K562 (cell line): ENCODE data around the gene FGF23. TPM values are rescaled to one million over a fixed set of nuclear protein-coding genes. Genes with fewer than 3 reads are reported as not detected.

Experiments used
- ATAC-seq: fragments of 200-7000 bp; cut with Tn5 transposase; 3 replicates; pipeline ENCODE4 v1.9.1; 2020; ENCODE audit warnings: moderate library complexity
- BruUV-seq: library from RNA; stranded (reverse); fragments of 400-500 nt; replicated peaks from 2 replicates; lab custom pipeline; 2021; lab: Mats Ljungman, UMichigan
- CTCF ChIA-PET: fragments of 300-600 bp; formaldehyde crosslinking; extraction: SDS; loops from one replicate; lab custom pipeline; 2021; ENCODE audit warnings: low intra/inter-chr PET ratio; lab: Yijun Ruan, JAX
- POLR2A ChIA-PET: fragments of 300-600, 350-650 bp; sonication (Branson Sonifier 250); formaldehyde crosslinking; extraction: SDS; loops from one replicate; lab custom pipeline; 2021; ENCODE audit warnings: antibody characterized with exemption, inconsistent platforms; lab: Yijun Ruan, JAX
- DNase-seq, 4 experiments: peaks; one replicate each; pipeline versions ENCODE4 v3.0.0 to v3.0.0-alpha.2; 2011 to 2018; ENCODE audit warnings: low spot score in 3 of 4, mixed read lengths in 3 of 4; ENCODE audit errors: extremely low read depth in 1 of 4
- FAIRE-seq: peaks from 2 replicates; lab custom pipeline; 2011; peaks lifted over from hg19 to GRCh38; lab: Jason Lieb, UNC
- H2AFZ ChIP-seq: 2 replicates; pipeline ENCODE4 v1.6.0; 2011; ENCODE audit warnings: low read depth, low read length, control low read depth, inconsistent platforms
- H3K27ac ChIP-seq: fragments of 200-600 bp; 3 replicates; pipeline ENCODE4 v1.8.0; 2011; ENCODE audit warnings: low read depth, mild to moderate bottlenecking, control low read depth, inconsistent platforms, low read length, moderate library complexity, mixed read lengths; ENCODE audit errors: extremely low read depth
- H3K27me3 ChIP-seq, 2 experiments: fragments of 300-600 bp in 1 of 2; 2 replicates in 1 of 2; 3 replicates in 1 of 2; pipeline versions ENCODE4 v1.6.0 to v1.8.0; 2011; ENCODE audit warnings: inconsistent platforms in 2 of 2, low read length in 2 of 2, mild to moderate bottlenecking in 1 of 2, mixed read lengths in 1 of 2, moderate library complexity in 1 of 2; ENCODE audit not compliant: control insufficient read depth in 2 of 2, insufficient read depth in 2 of 2
- H3K36me3 ChIP-seq: fragments of 300-600 bp; 3 replicates; pipeline ENCODE4 v1.8.0; 2011; ENCODE audit warnings: mild to moderate bottlenecking, low read length, inconsistent platforms; ENCODE audit not compliant: control insufficient read depth, insufficient read depth
- H3K4me1 ChIP-seq, 2 experiments: fragments of 200-600 bp in 1 of 2; replicated peaks in 1 of 2; 2 replicates in 1 of 2; 3 replicates in 1 of 2; pipeline versions ENCODE4 v1.5.1 to v1.8.0; 2011; ENCODE audit warnings: inconsistent platforms in 2 of 2, low read length in 2 of 2, mild to moderate bottlenecking in 1 of 2, mixed read lengths in 1 of 2, moderate library complexity in 1 of 2; ENCODE audit not compliant: control insufficient read depth in 2 of 2, insufficient read depth in 2 of 2
- H3K4me2 ChIP-seq: 2 replicates; pipeline ENCODE4 v1.6.1; 2011; ENCODE audit warnings: low read length, control low read depth, inconsistent platforms, mixed read lengths; ENCODE audit not compliant: insufficient read depth
- H3K4me3 ChIP-seq: fragments of 200-600 bp; sonication (generic), shearing (Covaris generic); 2 replicates; pipeline ENCODE4 v1.5.1; 2016; ENCODE audit warnings: control low read depth, inconsistent platforms
- H3K79me2 ChIP-seq: fragments of 200-600 bp; 3 replicates; pipeline ENCODE4 v1.8.0; 2011; ENCODE audit warnings: low read length, inconsistent platforms; ENCODE audit not compliant: control insufficient read depth, insufficient read depth
- H3K9ac ChIP-seq, 2 experiments: 2 replicates each; pipeline versions ENCODE4 v1.6.0 to v1.6.1; 2011; ENCODE audit warnings: low read depth in 2 of 2, low read length in 2 of 2, control low read depth in 1 of 2, inconsistent platforms in 1 of 2, mild to moderate bottlenecking in 1 of 2, mixed read lengths in 1 of 2; ENCODE audit not compliant: insufficient read depth in 1 of 2
- H3K9me1 ChIP-seq: one replicate; pipeline ENCODE4 v1.6.0; 2011; ENCODE audit warnings: inconsistent platforms, mild to moderate bottlenecking, low read length, moderate library complexity; ENCODE audit not compliant: control insufficient read depth, insufficient read depth
- H3K9me3 ChIP-seq: replicated peaks from 2 replicates; pipeline ENCODE4 v1.5.1; 2011; ENCODE audit warnings: low read depth, low read length, inconsistent platforms; ENCODE audit not compliant: control insufficient read depth, insufficient read depth
- H4K20me1 ChIP-seq: replicated peaks from 2 replicates; pipeline ENCODE4 v1.6.1; 2011; ENCODE audit warnings: low read length, inconsistent platforms, mixed read lengths; ENCODE audit not compliant: control insufficient read depth, insufficient read depth
- ELF4 ChIP-seq: fragments of 450-650 bp; formaldehyde crosslinking; IDR thresholded peaks from 2 replicates; pipeline ENCODE4 v1.4.0; 2022; ENCODE audit warnings: missing genetic modification characterization
- RBFOX2 ChIP-seq: fragments of 200-400 bp; formaldehyde crosslinking; IDR thresholded peaks from 2 replicates; pipeline ENCODE4 v1.6.1; 2017; ENCODE audit warnings: low read depth, mild to moderate bottlenecking, low read length, moderate library complexity
- RBM14 ChIP-seq: fragments of 200-400 bp; formaldehyde crosslinking; IDR thresholded peaks from 2 replicates; pipeline ENCODE4 v1.6.1; 2018; ENCODE audit warnings: low read depth, mild to moderate bottlenecking, low read length, moderate library complexity, borderline replicate concordance; ENCODE audit not compliant: insufficient read depth
- STAT5A ChIP-seq: IDR thresholded peaks from 2 replicates; pipeline ENCODE4 v1.6.1; 2012; ENCODE audit warnings: low read length, inconsistent platforms, borderline replicate concordance
- XRCC3 ChIP-seq: fragments of 450-650 bp; IDR thresholded peaks from 2 replicates; pipeline ENCODE4 v1.6.1; 2017; ENCODE audit warnings: mild to moderate bottlenecking, moderate library complexity
- WGBS: fragments of 100-300 bp; shearing (Covaris generic); methylation state at CpG from one replicate; pipeline ENCODE4 v1.1.6; 2016; ENCODE audit warnings: low coverage, mixed read lengths; ENCODE audit not compliant: insufficient coverage; ENCODE audit errors: missing lambda C conversion rate; 5-methylcytosine and 5-hydroxymethylcytosine counted together
- in situ Hi-C: fragments of 300-500 bp; cut with MboI; formaldehyde crosslinking; loops from 4 replicates; pipeline ENCODE4 v1.15.0; 2018; ENCODE audit warnings: inconsistent platforms, mixed read lengths
- intact Hi-C: fragments of 100-400 bp; cut with micrococcal nuclease; formaldehyde crosslinking; loops from 2 replicates; pipeline ENCODE4 v1.14.2; 2022
- polyA plus RNA-seq, 8 experiments: library from polyadenylated mRNA; depleted of rRNA in 4 of 8; stranded (reverse) in 5 of 8; unstranded in 3 of 8; fragments of >200 nt; fragmentation: Nextera tagmentation in 2 of 8; fragmentation: Illumina TruSeq in 1 of 8; extraction: Ambion mirVana in 2 of 8; extraction: Trizol in 1 of 8; gene quantifications; 2 replicates each; pipeline versions ENCODE4 v1.2.1 to v1.2.3, GENCODE V29; 2011 to 2014; ENCODE audit warnings: inconsistent platforms in 1 of 8, missing spikeins in 1 of 8
- total RNA-seq, 7 experiments: library from RNA; depleted of rRNA in 6 of 7; stranded (reverse); fragments of >200 nt in 6 of 7; fragmentation: Illumina TruSeq in 2 of 7; extraction: Trizol in 2 of 7; gene quantifications; 2 replicates each; pipeline versions ENCODE4 v1.2.1 to v1.2.3, GENCODE V29; 2011 to 2021; ENCODE audit warnings: low replicate concordance in 1 of 7
- TF ChIP-seq, protein P1 (sequence below), 3 experiments: IDR thresholded peaks in 2 of 3; conservative IDR thresholded peaks in 1 of 3; 2 replicates each; pipeline ENCODE4 v1.5.1; 2011 to 2012; ENCODE audit warnings: low read length in 3 of 3, mild to moderate bottlenecking in 3 of 3, control low read depth in 2 of 3, improper control_type of control experiment in 1 of 3, inconsistent platforms in 1 of 3, low read depth in 1 of 3, mixed read lengths in 1 of 3, moderate library complexity in 1 of 3; ENCODE audit not compliant: insufficient read depth in 2 of 3
- TF ChIP-seq, protein P2 (sequence below): sonication (generic); formaldehyde crosslinking; IDR thresholded peaks from 2 replicates; pipeline ENCODE4 v1.8.1; 2023; ENCODE audit warnings: mild to moderate bottlenecking, missing genetic modification reagents, moderate library complexity
- TF ChIP-seq, protein P3 (sequence below): sonication (generic); formaldehyde crosslinking; IDR thresholded peaks from 2 replicates; pipeline ENCODE4 v1.8.1; 2023; ENCODE audit warnings: missing genetic modification reagents, mild to moderate bottlenecking, borderline replicate concordance

The FGF23 gene
- total and polyA plus RNA-seq, 9 of the 15 experiments (the other 6 are each of a cell fraction or from before 2014, with no cell fraction given) = 0.38 TPM; not detected in 8

DNA sequence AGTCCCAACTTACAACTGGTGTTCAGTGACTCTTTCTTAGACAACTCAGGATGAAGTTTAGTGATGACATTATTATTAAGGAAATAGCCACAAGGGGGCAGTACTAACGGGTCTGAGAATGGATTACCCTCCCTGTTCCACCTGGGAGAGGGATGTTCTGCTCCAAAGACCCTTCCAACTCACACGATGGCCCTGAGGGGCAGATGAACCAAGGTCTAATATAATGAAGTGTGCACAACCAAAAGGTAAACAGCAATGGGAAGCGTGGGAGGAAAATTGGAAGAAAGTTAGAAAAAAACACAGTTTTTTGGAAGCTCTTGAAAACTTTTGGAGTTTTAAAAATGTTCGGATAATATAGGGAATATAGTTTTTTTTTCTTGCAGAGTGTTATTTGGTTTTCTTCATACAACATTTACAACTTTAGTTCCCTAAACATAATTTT is 42.1 kb upstream of the FGF23 start (continued):
- TF ChIP-seq, protein P1, sequence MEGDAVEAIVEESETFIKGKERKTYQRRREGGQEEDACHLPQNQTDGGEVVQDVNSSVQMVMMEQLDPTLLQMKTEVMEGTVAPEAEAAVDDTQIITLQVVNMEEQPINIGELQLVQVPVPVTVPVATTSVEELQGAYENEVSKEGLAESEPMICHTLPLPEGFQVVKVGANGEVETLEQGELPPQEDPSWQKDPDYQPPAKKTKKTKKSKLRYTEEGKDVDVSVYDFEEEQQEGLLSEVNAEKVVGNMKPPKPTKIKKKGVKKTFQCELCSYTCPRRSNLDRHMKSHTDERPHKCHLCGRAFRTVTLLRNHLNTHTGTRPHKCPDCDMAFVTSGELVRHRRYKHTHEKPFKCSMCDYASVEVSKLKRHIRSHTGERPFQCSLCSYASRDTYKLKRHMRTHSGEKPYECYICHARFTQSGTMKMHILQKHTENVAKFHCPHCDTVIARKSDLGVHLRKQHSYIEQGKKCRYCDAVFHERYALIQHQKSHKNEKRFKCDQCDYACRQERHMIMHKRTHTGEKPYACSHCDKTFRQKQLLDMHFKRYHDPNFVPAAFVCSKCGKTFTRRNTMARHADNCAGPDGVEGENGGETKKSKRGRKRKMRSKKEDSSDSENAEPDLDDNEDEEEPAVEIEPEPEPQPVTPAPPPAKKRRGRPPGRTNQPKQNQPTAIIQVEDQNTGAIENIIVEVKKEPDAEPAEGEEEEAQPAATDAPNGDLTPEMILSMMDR (IDR thresholded peaks at IDR 0.05 in 2 of 3, conservative IDR thresholded peaks at IDR 0.05 in 1 of 3; ENCODE audit: insufficient read depth in 2 of 3, low read depth in 1 of 3, low read length in 3 of 3) = peak; percentile 44 to 60 (median 52); a peak in 5 of 6 replicates
- no peak for TF ChIP-seq STAT5A

DNA sequence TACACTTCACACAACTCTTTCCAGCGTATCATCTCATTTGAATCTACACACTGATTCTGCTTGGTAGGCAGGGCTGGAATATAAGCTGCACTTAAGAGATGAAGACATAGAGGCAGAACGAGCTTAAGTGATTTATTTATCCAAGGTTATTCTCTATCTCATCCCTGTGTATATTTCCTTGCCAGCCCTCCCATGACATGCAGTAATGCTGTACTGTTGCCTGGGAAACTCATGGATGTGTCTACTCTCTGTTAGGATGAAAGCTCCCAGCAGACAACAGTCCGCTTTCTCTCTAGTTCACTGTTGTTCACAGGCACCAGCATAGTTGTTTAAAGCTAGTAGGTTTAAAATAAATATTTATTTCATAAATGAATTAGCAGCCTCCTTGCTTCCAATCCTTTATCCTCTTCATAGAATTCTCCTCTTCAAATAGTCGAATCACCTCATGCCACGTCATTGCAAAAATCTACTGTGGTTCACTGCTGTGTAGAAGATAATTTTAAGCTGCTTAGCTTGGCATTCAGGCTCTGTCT is 40.7 kb upstream of the FGF23 start:
- FAIRE-seq = no peak
- TF ChIP-seq, protein P2, sequence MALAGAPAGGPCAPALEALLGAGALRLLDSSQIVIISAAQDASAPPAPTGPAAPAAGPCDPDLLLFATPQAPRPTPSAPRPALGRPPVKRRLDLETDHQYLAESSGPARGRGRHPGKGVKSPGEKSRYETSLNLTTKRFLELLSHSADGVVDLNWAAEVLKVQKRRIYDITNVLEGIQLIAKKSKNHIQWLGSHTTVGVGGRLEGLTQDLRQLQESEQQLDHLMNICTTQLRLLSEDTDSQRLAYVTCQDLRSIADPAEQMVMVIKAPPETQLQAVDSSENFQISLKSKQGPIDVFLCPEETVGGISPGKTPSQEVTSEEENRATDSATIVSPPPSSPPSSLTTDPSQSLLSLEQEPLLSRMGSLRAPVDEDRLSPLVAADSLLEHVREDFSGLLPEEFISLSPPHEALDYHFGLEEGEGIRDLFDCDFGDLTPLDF (CRISPR knock-in tag) = no peak
- TF ChIP-seq RBM14 (no peak), XRCC3 (no peak), RBFOX2 (no peak), ELF4 (no peak)
- TF ChIP-seq, protein P3, sequence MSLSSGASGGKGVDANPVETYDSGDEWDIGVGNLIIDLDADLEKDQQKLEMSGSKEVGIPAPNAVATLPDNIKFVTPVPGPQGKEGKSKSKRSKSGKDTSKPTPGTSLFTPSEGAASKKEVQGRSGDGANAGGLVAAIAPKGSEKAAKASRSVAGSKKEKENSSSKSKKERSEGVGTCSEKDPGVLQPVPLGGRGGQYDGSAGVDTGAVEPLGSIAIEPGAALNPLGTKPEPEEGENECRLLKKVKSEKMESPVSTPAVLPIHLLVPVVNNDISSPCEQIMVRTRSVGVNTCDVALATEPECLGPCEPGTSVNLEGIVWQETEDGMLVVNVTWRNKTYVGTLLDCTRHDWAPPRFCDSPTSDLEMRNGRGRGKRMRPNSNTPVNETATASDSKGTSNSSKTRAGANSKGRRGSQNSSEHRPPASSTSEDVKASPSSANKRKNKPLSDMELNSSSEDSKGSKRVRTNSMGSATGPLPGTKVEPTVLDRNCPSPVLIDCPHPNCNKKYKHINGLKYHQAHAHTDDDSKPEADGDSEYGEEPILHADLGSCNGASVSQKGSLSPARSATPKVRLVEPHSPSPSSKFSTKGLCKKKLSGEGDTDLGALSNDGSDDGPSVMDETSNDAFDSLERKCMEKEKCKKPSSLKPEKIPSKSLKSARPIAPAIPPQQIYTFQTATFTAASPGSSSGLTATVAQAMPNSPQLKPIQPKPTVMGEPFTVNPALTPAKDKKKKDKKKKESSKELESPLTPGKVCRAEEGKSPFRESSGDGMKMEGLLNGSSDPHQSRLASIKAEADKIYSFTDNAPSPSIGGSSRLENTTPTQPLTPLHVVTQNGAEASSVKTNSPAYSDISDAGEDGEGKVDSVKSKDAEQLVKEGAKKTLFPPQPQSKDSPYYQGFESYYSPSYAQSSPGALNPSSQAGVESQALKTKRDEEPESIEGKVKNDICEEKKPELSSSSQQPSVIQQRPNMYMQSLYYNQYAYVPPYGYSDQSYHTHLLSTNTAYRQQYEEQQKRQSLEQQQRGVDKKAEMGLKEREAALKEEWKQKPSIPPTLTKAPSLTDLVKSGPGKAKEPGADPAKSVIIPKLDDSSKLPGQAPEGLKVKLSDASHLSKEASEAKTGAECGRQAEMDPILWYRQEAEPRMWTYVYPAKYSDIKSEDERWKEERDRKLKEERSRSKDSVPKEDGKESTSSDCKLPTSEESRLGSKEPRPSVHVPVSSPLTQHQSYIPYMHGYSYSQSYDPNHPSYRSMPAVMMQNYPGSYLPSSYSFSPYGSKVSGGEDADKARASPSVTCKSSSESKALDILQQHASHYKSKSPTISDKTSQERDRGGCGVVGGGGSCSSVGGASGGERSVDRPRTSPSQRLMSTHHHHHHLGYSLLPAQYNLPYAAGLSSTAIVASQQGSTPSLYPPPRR (CRISPR knock-in tag) = no peak

More for the DNA sequence above, 40.7 kb upstream of the FGF23 start:
- Histone ChIP-seq H4K20me1 (no peaks in the 10 kb centered on the region), H3K9ac (no peak overlapping the region), H3K9me1 (no peaks in the 10 kb centered on the region), H3K27me3 (peaks cover 8 to 37% of the 10 kb centered on the region in 2 experiments; a peak in 4 of 5 replicates), H3K4me2 (no peak overlapping the region), H3K79me2 (no peaks in the 10 kb centered on the region), H3K9me3 (no peaks in the 10 kb centered on the region), H3K27ac (no peak overlapping the region), H3K4me3 (no peak overlapping the region), H3K36me3 (no peaks in the 10 kb centered on the region), H2AFZ (no peak overlapping the region), H3K4me1 (no peaks in the 10 kb centered on the region; a peak in 1 of 5 replicates)
- in situ Hi-C loops = no loop called here
- DNase-seq = no peak
- WGBS = 7% methylated on average over 5 of the region's 5 CpGs
- CTCF ChIA-PET = no interaction called here
- intact Hi-C loops = loop anchor here (5.0 kb wide), 1 partner anchor 33 kb away; no protein-coding TSS in a partner anchor
- ATAC-seq = no peak
- no TSS peak for BruUV-seq
- POLR2A ChIA-PET = interaction anchor here (0.6 kb wide), 1 partner anchor 9 kb away, joined by 3 read pairs; no protein-coding TSS in a partner anchor
